Astrocyte of the cerebellum (primary cell): ENCODE data around the gene TENM4.

Experiments used
- DNase-seq: peaks from one replicate; pipeline ENCODE4 v3.0.0-alpha.2; 2011; ENCODE audit warnings: low read depth
- H3K4me3 ChIP-seq: 2 replicates; pipeline ENCODE4 v1.5.1; 2011; ENCODE audit warnings: mild to moderate bottlenecking, low read depth, low read length, moderate library complexity
- CTCF ChIP-seq: IDR thresholded peaks from 2 replicates; pipeline ENCODE4 v1.5.1; 2012; ENCODE audit warnings: low read length, low read depth, moderate library complexity, mild to moderate bottlenecking; ENCODE audit errors: missing control alignments
- in situ Hi-C: cut with HindIII; loops from 2 replicates; pipeline ENCODE4 v1.10.0; 2017; ENCODE audit warnings: low sequenced_read_pairs

TENM4 gene

GRCh38 chr11:79265756-79266322, 175.0 kb downstream of the TENM4 start:
- no peak for DNase-seq
- in situ Hi-C loops = no loop called here
- H3K4me3 ChIP-seq = no peak overlapping the region
- TF ChIP-seq CTCF = no peak

- TF ChIP-seq CTCF = no peak
These were observed 176.5 kb downstream of the TENM4 start for GRCh38 chr11:79264284-79264683.

GRCh38 chr11:79263001-79263400, 177.8 kb downstream of the TENM4 start:
- in situ Hi-C loops = no loop called here
- no peak overlapping the region for H3K4me3 ChIP-seq
- TF ChIP-seq CTCF = no peak
- peak; percentile 26 for DNase-seq

More at GRCh38 chr11:79264284-79264683, 176.5 kb downstream of the TENM4 start:
- peak; percentile 27 for DNase-seq
- in situ Hi-C loops = no loop called here
- no peak overlapping the region for H3K4me3 ChIP-seq

GRCh38 chr11:79262221-79262620, 178.6 kb downstream of the TENM4 start:
- in situ Hi-C loops = no loop called here
- no peak for TF ChIP-seq CTCF
- DNase-seq = no peak
- H3K4me3 ChIP-seq = no peak overlapping the region

- TF ChIP-seq CTCF = no peak
- no peak overlapping the region for H3K4me3 ChIP-seq
- no peak for DNase-seq
- in situ Hi-C loops = no loop called here
These were observed 179.1 kb downstream of the TENM4 start for GRCh38 chr11:79261684-79262083.

- DNase-seq = no peak
- in situ Hi-C loops = no loop called here
- H3K4me3 ChIP-seq = no peak overlapping the region
- TF ChIP-seq CTCF = peak; percentile 16
These were observed 181.0 kb downstream of the TENM4 start for GRCh38 chr11:79259800-79260199.
